Epithelial cell of alveolus of lung (primary cell): ENCODE data around the gene ARHGEF26. TPM values are rescaled to one million over a fixed set of nuclear protein-coding genes. Genes with fewer than 3 reads are reported as not detected.

Source experiments
- total RNA-seq: library from RNA; depleted of rRNA; stranded (reverse); fragments of >200 nt; gene quantifications from 2 replicates; pipeline ENCODE4 v1.2.1, GENCODE V29; 2015

ARHGEF26 gene, protein sequence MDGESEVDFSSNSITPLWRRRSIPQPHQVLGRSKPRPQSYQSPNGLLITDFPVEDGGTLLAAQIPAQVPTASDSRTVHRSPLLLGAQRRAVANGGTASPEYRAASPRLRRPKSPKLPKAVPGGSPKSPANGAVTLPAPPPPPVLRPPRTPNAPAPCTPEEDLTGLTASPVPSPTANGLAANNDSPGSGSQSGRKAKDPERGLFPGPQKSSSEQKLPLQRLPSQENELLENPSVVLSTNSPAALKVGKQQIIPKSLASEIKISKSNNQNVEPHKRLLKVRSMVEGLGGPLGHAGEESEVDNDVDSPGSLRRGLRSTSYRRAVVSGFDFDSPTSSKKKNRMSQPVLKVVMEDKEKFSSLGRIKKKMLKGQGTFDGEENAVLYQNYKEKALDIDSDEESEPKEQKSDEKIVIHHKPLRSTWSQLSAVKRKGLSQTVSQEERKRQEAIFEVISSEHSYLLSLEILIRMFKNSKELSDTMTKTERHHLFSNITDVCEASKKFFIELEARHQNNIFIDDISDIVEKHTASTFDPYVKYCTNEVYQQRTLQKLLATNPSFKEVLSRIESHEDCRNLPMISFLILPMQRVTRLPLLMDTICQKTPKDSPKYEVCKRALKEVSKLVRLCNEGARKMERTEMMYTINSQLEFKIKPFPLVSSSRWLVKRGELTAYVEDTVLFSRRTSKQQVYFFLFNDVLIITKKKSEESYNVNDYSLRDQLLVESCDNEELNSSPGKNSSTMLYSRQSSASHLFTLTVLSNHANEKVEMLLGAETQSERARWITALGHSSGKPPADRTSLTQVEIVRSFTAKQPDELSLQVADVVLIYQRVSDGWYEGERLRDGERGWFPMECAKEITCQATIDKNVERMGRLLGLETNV
- 4.6 and 4.7 TPM in 2 replicates for total RNA-seq

DNA sequence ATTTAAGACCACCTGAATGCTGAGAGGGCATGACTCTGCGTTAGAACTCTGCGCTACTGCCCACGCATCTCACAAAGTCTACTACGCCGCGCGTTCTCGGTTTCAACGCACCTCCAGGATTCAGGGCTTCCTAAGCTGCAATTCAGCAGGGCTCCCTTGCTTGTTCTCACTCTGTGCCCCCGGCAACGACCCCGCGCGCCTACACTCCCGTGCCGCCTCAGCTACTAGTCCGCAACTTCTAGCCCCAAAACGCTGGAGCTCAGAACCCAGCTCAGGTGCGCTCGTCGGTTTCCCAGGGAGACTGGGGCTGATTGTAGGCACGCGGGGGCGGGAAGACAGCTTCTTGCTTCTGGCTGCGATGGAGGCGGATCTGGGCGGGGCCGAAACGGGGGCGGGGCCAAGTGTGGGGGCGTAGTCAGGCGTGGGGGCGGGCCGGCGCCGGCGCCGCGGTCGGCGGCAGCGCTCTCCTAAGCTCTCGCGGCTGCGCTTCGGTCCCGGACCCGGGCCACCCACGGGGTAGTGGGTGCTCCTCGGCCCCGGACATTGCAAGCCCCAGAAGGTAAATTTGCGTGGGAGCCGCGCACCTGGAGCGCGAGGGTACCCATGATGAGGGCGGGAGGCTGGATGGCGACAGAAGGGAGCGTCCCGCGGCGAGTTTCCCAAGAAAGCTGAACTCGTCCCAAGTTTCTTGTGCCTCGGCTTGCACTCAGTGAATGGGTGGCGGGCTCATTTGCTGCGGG lies at the start of gene ARHGEF26:
ARHGEF26 (plus strand) TSS at position 430 of the 740 bp plus-strand sequence. CDS start 603 bp downstream, outside the sequence.

Other genes starting within 250 kb of the ARHGEF26 start
- 22.0 and 33.5 TPM in 2 replicates for gene DHX36, start 203.1 kb downstream of the ARHGEF26 start, total RNA-seq